Glomerular visceral epithelial cell (primary cell): Measurements from ENCODE around the gene CCDC177.
"Not testable (repeated sequence)": the region's sequence is repeated elsewhere in the genome, so short reads cannot be mapped to it uniquely, and the experiment has no call there.

ENCODE experiments used
- DNase-seq: peaks from one replicate; pipeline ENCODE4 v3.0.0-alpha.2; 2016; ENCODE audit errors: extremely low spot score

Gene CCDC177

GRCh38 chr14:69600304-69600891 lies 25.7 kb upstream of the CCDC177 start:
- DNase-seq: no peak

GRCh38 chr14:69599431-69599830 lies 24.8 kb upstream of the CCDC177 start:
- not testable (repeated sequence) for DNase-seq

GRCh38 chr14:69595336-69595735 lies 20.7 kb upstream of the CCDC177 start:
- DNase-seq: no peak

- no peak for DNase-seq
Observed at GRCh38 chr14:69594846-69595245, 20.2 kb upstream of the CCDC177 start.

GRCh38 chr14:69593018-69593677 lies 18.5 kb upstream of the CCDC177 start:
- DNase-seq: no peak

- DNase-seq: no peak
Observed at GRCh38 chr14:69591317-69591716, 16.6 kb upstream of the CCDC177 start.

- no peak for DNase-seq
Observed at GRCh38 chr14:69587389-69587788, 12.7 kb upstream of the CCDC177 start.

GRCh38 chr14:69586404-69586803 lies 11.7 kb upstream of the CCDC177 start:
- DNase-seq: no peak

GRCh38 chr14:69584389-69584788 lies 9.7 kb upstream of the CCDC177 start:
- no peak for DNase-seq

GRCh38 chr14:69582829-69583228 lies 8.2 kb upstream of the CCDC177 start:
- no peak for DNase-seq

- DNase-seq: peak; percentile 22
Observed at GRCh38 chr14:69582212-69582611, 7.5 kb upstream of the CCDC177 start.

GRCh38 chr14:69581316-69581935 lies 6.8 kb upstream of the CCDC177 start:
- no peak for DNase-seq

- no peak for DNase-seq
Observed at GRCh38 chr14:69580009-69580577, 5.4 kb upstream of the CCDC177 start.

- DNase-seq: no peak
Observed at GRCh38 chr14:69579476-69579875, 4.8 kb upstream of the CCDC177 start.

- DNase-seq: no peak
Observed at GRCh38 chr14:69574954-69575295, 254 bp upstream of the CCDC177 start.

- no peak for DNase-seq
Observed at GRCh38 chr14:69573831-69574262, 824 bp downstream of the CCDC177 start.

- no peak for DNase-seq
Observed at GRCh38 chr14:69573205-69573830, 1.4 kb downstream of the CCDC177 start.

- no peak for DNase-seq
Observed at GRCh38 chr14:69572841-69573135, 1.9 kb downstream of the CCDC177 start.

GRCh38 chr14:69572030-69572840 lies 2.4 kb downstream of the CCDC177 start:
- peak; percentile 32 for DNase-seq

- DNase-seq: no peak
Observed at GRCh38 chr14:69571449-69572029, 3.1 kb downstream of the CCDC177 start.

- DNase-seq: no peak
Observed at GRCh38 chr14:69570836-69571330, 3.8 kb downstream of the CCDC177 start.
